ENCODE measurements around the gene COX14. TPM values are rescaled to one million over a fixed set of nuclear protein-coding genes. Genes with fewer than 3 reads are reported as not detected.
A peak's percentile ranks its signal among the peaks of the same experiment; 100 is the strongest.
"Not testable (repeated sequence)": the region's sequence is repeated elsewhere in the genome, so short reads cannot be mapped to it uniquely, and the experiment has no call there.

Gene COX14
- total RNA-seq, 1 experiment from 2014 or later: 84.7 TPM

DNA sequence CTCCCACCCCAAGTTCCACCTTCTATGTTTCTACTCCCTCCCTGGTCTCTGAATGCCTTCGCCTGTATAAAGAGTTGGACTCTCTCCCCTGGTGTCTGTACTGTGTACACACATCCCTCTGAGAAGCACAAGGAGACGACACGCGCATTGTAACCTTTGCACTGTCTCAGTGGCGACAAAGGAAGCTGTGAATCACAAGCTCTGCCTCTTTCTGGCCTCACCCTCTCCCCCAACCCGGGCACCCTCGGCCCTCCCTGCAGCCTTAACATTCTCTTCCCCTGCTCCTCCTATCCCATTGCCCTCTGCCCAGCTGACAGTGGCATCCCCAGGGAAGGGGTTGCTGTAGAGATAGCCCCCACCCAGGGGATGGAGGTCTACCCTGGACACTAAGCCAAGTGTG is 29.4 kb upstream of the COX14 start:
- Histone ChIP-seq H2AFZ (ENCODE audit: low read length) (no peak overlapping the region), H3K27me3 (ENCODE audit: low read length) (no peaks in the 10 kb centered on the region), H3K4me2 (ENCODE audit: low read length) (no peak overlapping the region), H3K9ac (ENCODE audit: low read length) (no peak overlapping the region), H3K4me1 (ENCODE audit: insufficient read depth, low read length) (peaks cover 18% of the 10 kb centered on the region), H3K79me2 (ENCODE audit: low read length) (peaks cover 19% of the 10 kb centered on the region), H3F3A (ENCODE audit: low read length, unreplicated experiment) (peaks cover 9% of the 10 kb centered on the region), H3K9me2 (replicated peaks; ENCODE audit: low read length) (no peaks in the 10 kb centered on the region), H3K4me3 (ENCODE audit: low read length) (no peak overlapping the region), H3K9me3 (ENCODE audit: low read length) (no peaks in the 10 kb centered on the region), H4K20me1 (ENCODE audit: low read length) (no peaks in the 10 kb centered on the region), H3K36me3 (ENCODE audit: low read depth, low read length) (peaks cover 10% of the 10 kb centered on the region; the same call in 1 of the 2 replicates), H3K27ac (ENCODE audit: low read length) (no peak overlapping the region)
- ATAC-seq: no peak
- intact Hi-C loops (cut with micrococcal nuclease): loop anchor here (10.0 kb wide), 1 partner anchor 232 kb away; no protein-coding TSS in a partner anchor
- no peak for DNase-seq
- POLR2A ChIA-PET (ENCODE audit: unreplicated experiment): no interaction called here
- BruUV-seq (replicated peaks): no TSS peak
- CTCF ChIA-PET: no interaction called here
- TF ChIP-seq EZH2 (IDR thresholded peaks at IDR 0.05; ENCODE audit: low read length, unreplicated experiment): no peak
- TF ChIP-seq, protein P1, sequence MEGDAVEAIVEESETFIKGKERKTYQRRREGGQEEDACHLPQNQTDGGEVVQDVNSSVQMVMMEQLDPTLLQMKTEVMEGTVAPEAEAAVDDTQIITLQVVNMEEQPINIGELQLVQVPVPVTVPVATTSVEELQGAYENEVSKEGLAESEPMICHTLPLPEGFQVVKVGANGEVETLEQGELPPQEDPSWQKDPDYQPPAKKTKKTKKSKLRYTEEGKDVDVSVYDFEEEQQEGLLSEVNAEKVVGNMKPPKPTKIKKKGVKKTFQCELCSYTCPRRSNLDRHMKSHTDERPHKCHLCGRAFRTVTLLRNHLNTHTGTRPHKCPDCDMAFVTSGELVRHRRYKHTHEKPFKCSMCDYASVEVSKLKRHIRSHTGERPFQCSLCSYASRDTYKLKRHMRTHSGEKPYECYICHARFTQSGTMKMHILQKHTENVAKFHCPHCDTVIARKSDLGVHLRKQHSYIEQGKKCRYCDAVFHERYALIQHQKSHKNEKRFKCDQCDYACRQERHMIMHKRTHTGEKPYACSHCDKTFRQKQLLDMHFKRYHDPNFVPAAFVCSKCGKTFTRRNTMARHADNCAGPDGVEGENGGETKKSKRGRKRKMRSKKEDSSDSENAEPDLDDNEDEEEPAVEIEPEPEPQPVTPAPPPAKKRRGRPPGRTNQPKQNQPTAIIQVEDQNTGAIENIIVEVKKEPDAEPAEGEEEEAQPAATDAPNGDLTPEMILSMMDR (conservative IDR thresholded peaks at IDR 0.05; ENCODE audit: low read depth, low read length): no peak

DNA sequence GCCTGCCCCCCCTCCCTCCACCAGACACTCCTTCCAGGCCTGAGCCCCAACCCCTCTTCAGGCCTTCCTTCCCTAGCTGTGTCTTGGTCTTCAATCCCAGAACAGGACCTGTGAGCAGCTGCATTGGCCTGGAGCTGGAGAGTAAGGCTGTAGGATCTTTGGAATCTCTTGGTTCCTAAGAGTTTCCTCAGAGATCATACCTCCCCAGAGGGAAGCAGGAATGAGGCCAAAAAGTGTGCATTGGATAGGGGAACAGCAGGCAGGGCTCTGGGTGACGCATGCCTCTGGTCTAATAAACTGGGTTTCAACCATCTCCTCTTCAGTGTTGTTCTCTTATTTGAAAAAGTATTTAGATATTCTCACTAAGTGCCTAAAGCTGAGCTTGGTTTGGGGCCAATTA is 28.7 kb upstream of the COX14 start:
- Histone ChIP-seq H4K20me1 (ENCODE audit: low read length) (peaks cover 1% of the 10 kb centered on the region; the same call in 1 of the 2 replicates), H3K4me3 (ENCODE audit: low read length) (no peak overlapping the region), H3K36me3 (ENCODE audit: low read depth, low read length) (peaks cover 10% of the 10 kb centered on the region; the same call in 1 of the 2 replicates), H3K4me2 (ENCODE audit: low read length) (no peak overlapping the region), H3K9me2 (replicated peaks; ENCODE audit: low read length) (no peaks in the 10 kb centered on the region), H3K27ac (ENCODE audit: low read length) (no peak overlapping the region), H3F3A (ENCODE audit: low read length, unreplicated experiment) (peaks cover 11% of the 10 kb centered on the region), H3K9ac (ENCODE audit: low read length) (no peak overlapping the region), H2AFZ (ENCODE audit: low read length) (no peak overlapping the region), H3K27me3 (ENCODE audit: low read length) (no peaks in the 10 kb centered on the region), H3K9me3 (ENCODE audit: low read length) (no peaks in the 10 kb centered on the region), H3K4me1 (ENCODE audit: insufficient read depth, low read length) (peaks cover 25% of the 10 kb centered on the region), H3K79me2 (ENCODE audit: low read length) (peaks cover 19% of the 10 kb centered on the region)
- intact Hi-C loops (cut with micrococcal nuclease): loop anchor here (10.0 kb wide), 1 partner anchor 232 kb away; no protein-coding TSS in a partner anchor
- DNase-seq (no peak), ATAC-seq (no peak)
- POLR2A ChIA-PET (ENCODE audit: unreplicated experiment): no interaction called here
- BruUV-seq (replicated peaks): no TSS peak
- TF ChIP-seq EZH2 (IDR thresholded peaks at IDR 0.05; ENCODE audit: low read length, unreplicated experiment) (no peak), EZH2phosphoT487 (IDR thresholded peaks at IDR 0.05; ENCODE audit: borderline replicate concordance, low read length) (no peak)
- TF ChIP-seq, protein P1 (conservative IDR thresholded peaks at IDR 0.05; ENCODE audit: low read depth, low read length): no peak
- CTCF ChIA-PET: no interaction called here

- Histone ChIP-seq H3K4me3 (ENCODE audit: low read length) (peak overlapping the region; percentile 78), H3K4me1 (ENCODE audit: insufficient read depth, low read length) (peaks cover 36% of the 10 kb centered on the region), H3K27ac (ENCODE audit: low read length) (peak overlapping the region; percentile 71), H3K9ac (ENCODE audit: low read length) (peak overlapping the region; percentile 86), H3K4me2 (ENCODE audit: low read length) (peak overlapping the region; percentile 86), H2AFZ (ENCODE audit: low read length) (peak overlapping the region; percentile 84), H3K36me3 (ENCODE audit: low read depth, low read length) (peaks cover 19% of the 10 kb centered on the region), H3F3A (ENCODE audit: low read length, unreplicated experiment) (peaks cover 13% of the 10 kb centered on the region), H3K79me2 (ENCODE audit: low read length) (peaks cover 20% of the 10 kb centered on the region)
- not testable (repeated sequence) for H3K9me3 ChIP-seq (ENCODE audit: low read length); BruUV-seq (replicated peaks); DNase-seq; ATAC-seq; H3K27me3 ChIP-seq (ENCODE audit: low read length); H4K20me1 ChIP-seq (ENCODE audit: low read length); H3K9me2 ChIP-seq (replicated peaks; ENCODE audit: low read length)
- CTCF ChIA-PET: interaction anchor here (0.6 to 1.5 kb wide), 11 partner anchors 14 to 244 kb away, joined by 3 to 12 read pairs (median 4); partner anchors contain the start of genes CERS5, COX14 and RACGAP1
- intact Hi-C loops (cut with micrococcal nuclease): loop anchor here (10.0 kb wide), 1 partner anchor 230 kb away; no protein-coding TSS in a partner anchor
- POLR2A ChIA-PET (ENCODE audit: unreplicated experiment): interaction anchor here (0.6 to 0.8 kb wide), 8 partner anchors 12 to 1313 kb away, joined by 3 to 29 read pairs (median 5); partner anchors contain the start of genes COX14 and GPD1
Observed at GRCh38 chr12:50084409-50084774, 27.6 kb upstream of the COX14 start.
